Measurements from ENCODE around the gene NLGN4X. TPM values are rescaled to one million over a fixed set of nuclear protein-coding genes. Genes with fewer than 3 reads are reported as not detected.

NLGN4X gene
- total RNA-seq, 1 experiment from 2014 or later, result 0.05 TPM

GRCh38 chrX:5971300-5971699 lies 257.4 kb downstream of the NLGN4X start (continued):
- no peak for TF ChIP-seq CTCF (IDR thresholded peaks at IDR 0.05 in 2 of 3, conservative IDR thresholded peaks at IDR 0.05 in 1 of 3; ENCODE audit: borderline replicate concordance in 1 of 3, insufficient read depth in 1 of 3, low read depth in 2 of 3, low read length in 2 of 3)
- TF ChIP-seq ZNF274 (IDR thresholded peaks at IDR 0.05; ENCODE audit: low read depth, low read length), result no peak

GRCh38 chrX:5965406-5965805 lies 263.3 kb downstream of the NLGN4X start:
- Histone ChIP-seq H2AFZ (ENCODE audit: low read depth, low read length, poor library complexity, severe bottlenecking) (no peak overlapping the region), H3K4me3 (replicated peaks in 1 of 2; ENCODE audit: low read depth in 1 of 2, low read length in 2 of 2) (no peak overlapping the region), H3K9me2 (ENCODE audit: insufficient read depth) (no peaks in the 10 kb centered on the region), H3K27me3 (ENCODE audit: insufficient read depth, low read length) (no peaks in the 10 kb centered on the region), H3K27ac (ENCODE audit: low read depth, low read length) (no peak overlapping the region), H3K4me1 (ENCODE audit: control insufficient read depth in 1 of 2, insufficient read depth in 2 of 2, low read length in 2 of 2) (no peaks in the 10 kb centered on the region), H3K4me2 (ENCODE audit: low read length) (no peak overlapping the region), H3K9me3 (ENCODE audit: control insufficient read depth in 1 of 2, insufficient read depth in 1 of 2, low read depth in 1 of 2, low read length in 2 of 2) (no peaks in the 10 kb centered on the region; a peak in 1 of 4 replicates), H3K36me3 (ENCODE audit: control insufficient read depth in 1 of 2, insufficient read depth in 2 of 2, low read length in 2 of 2) (no peaks in the 10 kb centered on the region), H3K9ac (ENCODE audit: low read length) (no peak overlapping the region), H3K79me2 (ENCODE audit: insufficient read depth, low read length) (no peaks in the 10 kb centered on the region), H4K20me1 (ENCODE audit: insufficient read depth) (no peaks in the 10 kb centered on the region)
- POLR2A ChIA-PET, result no interaction called here
- RAD21 ChIA-PET (ENCODE audit: low non-redundant PET in 1 of 2, low total read pairs in 2 of 2, uncharacterized antibody in 2 of 2, unreplicated experiment in 2 of 2), result no interaction called here
- TF ChIP-seq SP1 (IDR thresholded peaks at IDR 0.05; ENCODE audit: low read depth) (no peak), ZFX (IDR thresholded peaks at IDR 0.05) (no peak), RAD21 (IDR thresholded peaks at IDR 0.05; ENCODE audit: low read depth) (no peak), EZH2phosphoT487 (IDR thresholded peaks at IDR 0.05; ENCODE audit: borderline replicate concordance) (no peak), JUND (IDR thresholded peaks at IDR 0.05) (no peak)
- ATAC-seq (no peak), DNase-seq (ENCODE audit: low read depth, low spot score) (no peak)
- CTCF ChIA-PET, result no interaction called here
- intact Hi-C loops (cut with micrococcal nuclease), result no loop called here
- no TSS peak for BruUV-seq (replicated peaks)

- H3K9me3 ChIP-seq (ENCODE audit: control insufficient read depth in 1 of 2, insufficient read depth in 1 of 2, low read depth in 1 of 2, low read length in 2 of 2), result no peaks in the 10 kb centered on the region
- no peaks in the 10 kb centered on the region for H3K27me3 ChIP-seq (ENCODE audit: insufficient read depth, low read length)
- BruUV-seq (replicated peaks), result no TSS peak
- H3K9ac ChIP-seq (ENCODE audit: low read length), result no peak overlapping the region
- intact Hi-C loops (cut with micrococcal nuclease), result no loop called here
- TF ChIP-seq TCF7L2 (IDR thresholded peaks at IDR 0.05; ENCODE audit: borderline replicate concordance, extremely low read depth, insufficient read depth, insufficient read length) (no peak), JUND (IDR thresholded peaks at IDR 0.05) (no peak), EGR1 (IDR thresholded peaks at IDR 0.05; ENCODE audit: low read depth) (no peak), SP1 (IDR thresholded peaks at IDR 0.05; ENCODE audit: low read depth) (no peak), SIN3A (IDR thresholded peaks at IDR 0.05; ENCODE audit: low read depth) (no peak), ZFX (IDR thresholded peaks at IDR 0.05) (no peak), FOSL1 (IDR thresholded peaks at IDR 0.05; ENCODE audit: low read depth) (no peak), EZH2 (IDR thresholded peaks at IDR 0.05) (no peak), REST (IDR thresholded peaks at IDR 0.05; ENCODE audit: low read depth) (no peak), ELF1 (IDR thresholded peaks at IDR 0.05; ENCODE audit: borderline replicate concordance, low read depth) (no peak), POLR2AphosphoS5 (IDR thresholded peaks at IDR 0.05; ENCODE audit: low read depth, low read length) (no peak), CEBPB (IDR thresholded peaks at IDR 0.05; ENCODE audit: low read depth) (no peak), CBX3 (IDR thresholded peaks at IDR 0.05; ENCODE audit: low read depth) (no peak)
- H3K27ac ChIP-seq (ENCODE audit: low read depth, low read length), result no peak overlapping the region
- ChIA-PET CTCF (no interaction called here), RAD21 (ENCODE audit: low non-redundant PET in 1 of 2, low total read pairs in 2 of 2, uncharacterized antibody in 2 of 2, unreplicated experiment in 2 of 2) (no interaction called here), POLR2A (no interaction called here)
- no peak overlapping the region for H3K4me2 ChIP-seq (ENCODE audit: low read length)
- no peak for ATAC-seq
- H3K36me3 ChIP-seq (ENCODE audit: control insufficient read depth in 1 of 2, insufficient read depth in 2 of 2, low read length in 2 of 2), result no peaks in the 10 kb centered on the region
- no peaks in the 10 kb centered on the region for H3K4me1 ChIP-seq (ENCODE audit: control insufficient read depth in 1 of 2, insufficient read depth in 2 of 2, low read length in 2 of 2)
- H3K79me2 ChIP-seq (ENCODE audit: insufficient read depth, low read length), result no peaks in the 10 kb centered on the region
- H2AFZ ChIP-seq (ENCODE audit: low read depth, low read length, poor library complexity, severe bottlenecking), result no peak overlapping the region
- no peak overlapping the region for H3K4me3 ChIP-seq (replicated peaks in 1 of 2; ENCODE audit: low read depth in 1 of 2, low read length in 2 of 2)
- H3K9me2 ChIP-seq (ENCODE audit: insufficient read depth), result no peaks in the 10 kb centered on the region
- H4K20me1 ChIP-seq (ENCODE audit: insufficient read depth), result no peaks in the 10 kb centered on the region
- DNase-seq (ENCODE audit: low read depth, low spot score), result no peak
Measured at GRCh38 chrX:5959286-5959685, 269.4 kb downstream of the NLGN4X start.

All from HCT116 (cell line).